ENCODE results near the gene SMIM27.

GRCh38 chr9:32523910-32524309 lies 28.2 kb upstream of the SMIM27 start:
- TF ChIP-seq, protein P1, sequence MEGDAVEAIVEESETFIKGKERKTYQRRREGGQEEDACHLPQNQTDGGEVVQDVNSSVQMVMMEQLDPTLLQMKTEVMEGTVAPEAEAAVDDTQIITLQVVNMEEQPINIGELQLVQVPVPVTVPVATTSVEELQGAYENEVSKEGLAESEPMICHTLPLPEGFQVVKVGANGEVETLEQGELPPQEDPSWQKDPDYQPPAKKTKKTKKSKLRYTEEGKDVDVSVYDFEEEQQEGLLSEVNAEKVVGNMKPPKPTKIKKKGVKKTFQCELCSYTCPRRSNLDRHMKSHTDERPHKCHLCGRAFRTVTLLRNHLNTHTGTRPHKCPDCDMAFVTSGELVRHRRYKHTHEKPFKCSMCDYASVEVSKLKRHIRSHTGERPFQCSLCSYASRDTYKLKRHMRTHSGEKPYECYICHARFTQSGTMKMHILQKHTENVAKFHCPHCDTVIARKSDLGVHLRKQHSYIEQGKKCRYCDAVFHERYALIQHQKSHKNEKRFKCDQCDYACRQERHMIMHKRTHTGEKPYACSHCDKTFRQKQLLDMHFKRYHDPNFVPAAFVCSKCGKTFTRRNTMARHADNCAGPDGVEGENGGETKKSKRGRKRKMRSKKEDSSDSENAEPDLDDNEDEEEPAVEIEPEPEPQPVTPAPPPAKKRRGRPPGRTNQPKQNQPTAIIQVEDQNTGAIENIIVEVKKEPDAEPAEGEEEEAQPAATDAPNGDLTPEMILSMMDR (IDR thresholded peaks at IDR 0.05; ENCODE audit: insufficient read depth, low read length, poor library complexity, severe bottlenecking) = no peak
- TF ChIP-seq EZH2phosphoT487 (conservative IDR thresholded peaks at IDR 0.05; ENCODE audit: low read length) = no peak
